B cell (primary cell): Measurements from ENCODE around the gene NRG2. TPM values are rescaled to one million over a fixed set of nuclear protein-coding genes. Genes with fewer than 3 reads are reported as not detected.

Experiments
- ATAC-seq: fragments of 200-7000 bp; cut with Tn5 transposase; one replicate; pipeline ENCODE4 v1.10.0; 2021; ENCODE audit warnings: low read depth, mild to moderate bottlenecking, moderate number of reproducible peaks, moderate library complexity
- CTCF ChIA-PET: fragments of 350-600 bp; sonication (Branson Sonifier 250); formaldehyde crosslinking; loops from one replicate; lab custom pipeline; 2021; ENCODE audit warnings: antibody characterized with exemption, inconsistent platforms; lab: Charles Lee
- POLR2A ChIA-PET: fragments of 350-600 bp; sonication (Branson Sonifier 250); formaldehyde crosslinking; loops from one replicate; lab custom pipeline; 2021; ENCODE audit warnings: antibody characterized with exemption; lab: Charles Lee
- DNase-seq: peaks from one replicate; pipeline ENCODE4 v3.0.0; 2013
- H2AFZ ChIP-seq: 2 replicates; pipeline ENCODE4 v1.6.1; 2012; ENCODE audit warnings: mild to moderate bottlenecking, low read depth, low read length; ENCODE audit not compliant: insufficient read depth, poor library complexity, severe bottlenecking
- H3K27ac ChIP-seq, 2 donors: 1 replicate in 1 of 2; 2 replicates in 1 of 2; pipeline ENCODE4 v1.5.1; 2012 to 2013; ENCODE audit warnings: low read length in 2 of 2, mild to moderate bottlenecking in 2 of 2, moderate library complexity in 1 of 2
- H3K27me3 ChIP-seq, 4 experiments: fragments of 200-600 bp in 1 of 4; sonication (generic) in 1 of 4; replicated peaks in 1 of 4; 1 replicate in 2 of 4; 2 replicates in 2 of 4; pipeline versions ENCODE4 v1.6.1 to v1.7.0; 2013 to 2016; ENCODE audit warnings: low read length in 3 of 4, mild to moderate bottlenecking in 2 of 4, mixed read lengths in 1 of 4, moderate library complexity in 1 of 4; ENCODE audit not compliant: insufficient read depth in 4 of 4, control insufficient read depth in 3 of 4; ENCODE audit errors: control extremely low read depth in 1 of 4
- H3K36me3 ChIP-seq, 2 experiments: replicated peaks in 1 of 2; 1 replicate in 1 of 2; 2 replicates in 1 of 2; pipeline versions ENCODE4 v1.6.1 to v1.7.1; 2013; ENCODE audit warnings: low read length in 1 of 2; ENCODE audit not compliant: insufficient read depth in 2 of 2, control insufficient read depth in 1 of 2; ENCODE audit errors: control extremely low read depth in 1 of 2, extremely low read depth in 1 of 2
- H3K4me1 ChIP-seq, 2 donors: fragments of 200-600 bp in 1 of 2; sonication (generic) in 1 of 2; 1 replicate in 1 of 2; 2 replicates in 1 of 2; pipeline versions ENCODE4 v1.5.1 to v1.6.1; 2013 to 2017; ENCODE audit warnings: low read length in 2 of 2; ENCODE audit not compliant: control insufficient read depth in 2 of 2, insufficient read depth in 2 of 2
- H3K4me2 ChIP-seq: replicated peaks from 2 replicates; pipeline ENCODE3; 2012; ENCODE audit warnings: mild to moderate bottlenecking, low read depth, low read length; ENCODE audit not compliant: poor library complexity, severe bottlenecking
- H3K4me3 ChIP-seq, 5 experiments: fragments of 200-600 bp in 1 of 5; sonication (generic) in 1 of 5; 1 replicate in 3 of 5; 2 replicates in 2 of 5; pipeline versions ENCODE4 v1.5.1 to v1.7.0; 2011 to 2016; ENCODE audit warnings: low read length in 4 of 5, mild to moderate bottlenecking in 4 of 5, low read depth in 2 of 5, control low read depth in 1 of 5, moderate library complexity in 1 of 5; ENCODE audit not compliant: insufficient read depth in 1 of 5; ENCODE audit errors: control extremely low read depth in 1 of 5, extremely low read depth in 1 of 5
- H3K79me2 ChIP-seq: fragments of 200-600 bp; sonication (generic); one replicate; pipeline ENCODE4 v1.6.0; 2016; ENCODE audit warnings: low read length; ENCODE audit not compliant: control insufficient read depth, insufficient read depth
- H3K9ac ChIP-seq: fragments of 200-600 bp; sonication (generic); 2 replicates; pipeline ENCODE4 v1.6.1; 2017; ENCODE audit warnings: mild to moderate bottlenecking, low read length, moderate library complexity
- H3K9me3 ChIP-seq, 3 donors: one replicate each; pipeline versions ENCODE4 v1.6.1 to v1.7.1; 2013; ENCODE audit warnings: low read length in 2 of 3; ENCODE audit not compliant: control insufficient read depth in 2 of 3, insufficient read depth in 1 of 3; ENCODE audit errors: control extremely low read depth in 1 of 3
- H4K20me1 ChIP-seq: 2 replicates; pipeline ENCODE4 v1.6.0; 2012; ENCODE audit warnings: mild to moderate bottlenecking, low read length; ENCODE audit not compliant: insufficient read depth, control insufficient read depth, poor library complexity, severe bottlenecking
- H3K27ac Mint-ChIP-seq: one replicate; pipeline ENCODE4 v1.8.0; 2021; ENCODE audit warnings: mixed read lengths
- H3K27me3 Mint-ChIP-seq: one replicate; pipeline ENCODE4 v1.8.0; 2021; ENCODE audit warnings: mixed read lengths
- H3K4me1 Mint-ChIP-seq: one replicate; pipeline ENCODE4 v1.8.0; 2021; ENCODE audit warnings: mixed read lengths
- H3K4me3 Mint-ChIP-seq: one replicate; pipeline ENCODE4 v1.8.0; 2021; ENCODE audit warnings: mixed read lengths
- H3K9me3 Mint-ChIP-seq: one replicate; pipeline ENCODE4 v1.8.0; 2022; ENCODE audit warnings: mixed read lengths; ENCODE audit not compliant: insufficient read depth
- EZH2 ChIP-seq: IDR thresholded peaks from 2 replicates; pipeline ENCODE4 v1.6.1; 2012; ENCODE audit warnings: borderline replicate concordance, low read depth, mild to moderate bottlenecking, moderate library complexity, low read length; ENCODE audit not compliant: insufficient read depth, poor library complexity, severe bottlenecking
- WGBS: methylation state at CpG from one replicate; pipeline ENCODE4 v1.1.5; 2013; ENCODE audit warnings: missing lambda C conversion rate; ENCODE audit not compliant: insufficient coverage; 5-methylcytosine and 5-hydroxymethylcytosine counted together
- intact Hi-C: fragments of 100-400 bp; cut with micrococcal nuclease; formaldehyde crosslinking; loops from one replicate; pipeline ENCODE4 v1.10.0; 2022
- polyA plus RNA-seq: library from polyadenylated mRNA; depleted of rRNA; stranded (reverse); fragments of >200 nt; gene quantifications from 2 replicates; pipeline ENCODE4 v1.2.3, GENCODE V29; 2012
- total RNA-seq, 2 donors: library from RNA; stranded (reverse); fragments of 120-200 nt in 1 of 2; gene quantifications; 1 replicate in 1 of 2; 2 replicates in 1 of 2; pipeline versions ENCODE4 v1.2.3 to v1.2.4, GENCODE V29; 2013 to 2022
- TF ChIP-seq, protein P1 (sequence below): fragments of 200-600 bp; IDR thresholded peaks from one replicate; pipeline ENCODE4 v1.8.0; 2022; ENCODE audit warnings: antibody characterized with exemption, mild to moderate bottlenecking

NRG2 gene
- total and polyA plus RNA-seq, 2 donors (not counting 1 experiment from before 2014, with no cell fraction given) = 0.13 to 0.15 TPM

DNA sequence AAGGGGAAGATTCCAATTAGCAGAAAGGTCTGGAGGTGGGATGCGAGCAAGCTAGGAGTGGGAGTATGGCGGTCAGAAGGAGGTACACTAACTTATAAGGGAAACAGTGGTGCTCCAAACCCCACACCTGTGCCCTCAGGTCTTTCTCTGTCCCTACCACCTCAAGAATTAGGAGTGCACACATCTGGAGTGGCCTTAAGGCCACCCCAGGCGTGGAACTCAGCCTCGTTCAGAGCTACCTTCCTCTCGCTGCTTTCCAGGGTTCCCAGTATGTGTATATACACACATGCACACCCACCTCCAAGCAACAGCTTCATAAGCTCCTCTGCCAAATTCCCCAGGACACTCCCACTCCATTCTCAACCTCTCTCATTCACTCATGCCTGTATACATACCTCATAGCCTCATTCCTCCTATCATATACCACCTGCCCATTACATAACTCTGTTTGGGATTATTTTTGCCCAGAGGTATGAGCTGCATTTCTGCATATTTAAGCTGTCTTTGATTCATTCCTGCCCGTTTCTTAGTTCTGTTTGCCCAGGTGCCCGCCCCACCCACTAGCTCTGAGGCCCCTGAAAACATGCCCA, 128.8 kb downstream of the NRG2 start:
- Mint-ChIP-seq H3K27me3 (peaks cover 41% of the 10 kb centered on the region), H3K4me1 (no peaks in the 10 kb centered on the region), H3K27ac (no peak overlapping the region), H3K9me3 (no peaks in the 10 kb centered on the region), H3K4me3 (no peak overlapping the region)
- H3K27ac ChIP-seq = no peak overlapping the region
- POLR2A ChIA-PET = no interaction called here
- no peaks in the 10 kb centered on the region for H3K4me1 ChIP-seq
- WGBS = 79% methylated on average over 6 of the region's 7 CpGs
- H3K4me2 ChIP-seq = no peak overlapping the region
- no peak overlapping the region for H2AFZ ChIP-seq
- ATAC-seq (no peak), DNase-seq (no peak)
- H3K36me3 ChIP-seq = no peaks in the 10 kb centered on the region
- H3K4me3 ChIP-seq = no peak overlapping the region
- intact Hi-C loops = no loop called here
- CTCF ChIA-PET = interaction anchor here (1.0 kb wide), 1 partner anchor 127 kb away, joined by 4 read pairs; no protein-coding TSS in a partner anchor
- no peak for TF ChIP-seq EZH2
- TF ChIP-seq, protein P1, sequence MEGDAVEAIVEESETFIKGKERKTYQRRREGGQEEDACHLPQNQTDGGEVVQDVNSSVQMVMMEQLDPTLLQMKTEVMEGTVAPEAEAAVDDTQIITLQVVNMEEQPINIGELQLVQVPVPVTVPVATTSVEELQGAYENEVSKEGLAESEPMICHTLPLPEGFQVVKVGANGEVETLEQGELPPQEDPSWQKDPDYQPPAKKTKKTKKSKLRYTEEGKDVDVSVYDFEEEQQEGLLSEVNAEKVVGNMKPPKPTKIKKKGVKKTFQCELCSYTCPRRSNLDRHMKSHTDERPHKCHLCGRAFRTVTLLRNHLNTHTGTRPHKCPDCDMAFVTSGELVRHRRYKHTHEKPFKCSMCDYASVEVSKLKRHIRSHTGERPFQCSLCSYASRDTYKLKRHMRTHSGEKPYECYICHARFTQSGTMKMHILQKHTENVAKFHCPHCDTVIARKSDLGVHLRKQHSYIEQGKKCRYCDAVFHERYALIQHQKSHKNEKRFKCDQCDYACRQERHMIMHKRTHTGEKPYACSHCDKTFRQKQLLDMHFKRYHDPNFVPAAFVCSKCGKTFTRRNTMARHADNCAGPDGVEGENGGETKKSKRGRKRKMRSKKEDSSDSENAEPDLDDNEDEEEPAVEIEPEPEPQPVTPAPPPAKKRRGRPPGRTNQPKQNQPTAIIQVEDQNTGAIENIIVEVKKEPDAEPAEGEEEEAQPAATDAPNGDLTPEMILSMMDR = no peak
- H3K9me3 ChIP-seq = no peaks in the 10 kb centered on the region
- H3K27me3 ChIP-seq = peaks cover 0 to 13% (median 9%) of the 10 kb centered on the region in 4 experiments
- H3K79me2 ChIP-seq = no peaks in the 10 kb centered on the region
- H3K9ac ChIP-seq = no peak overlapping the region
- H4K20me1 ChIP-seq = no peaks in the 10 kb centered on the region

DNA sequence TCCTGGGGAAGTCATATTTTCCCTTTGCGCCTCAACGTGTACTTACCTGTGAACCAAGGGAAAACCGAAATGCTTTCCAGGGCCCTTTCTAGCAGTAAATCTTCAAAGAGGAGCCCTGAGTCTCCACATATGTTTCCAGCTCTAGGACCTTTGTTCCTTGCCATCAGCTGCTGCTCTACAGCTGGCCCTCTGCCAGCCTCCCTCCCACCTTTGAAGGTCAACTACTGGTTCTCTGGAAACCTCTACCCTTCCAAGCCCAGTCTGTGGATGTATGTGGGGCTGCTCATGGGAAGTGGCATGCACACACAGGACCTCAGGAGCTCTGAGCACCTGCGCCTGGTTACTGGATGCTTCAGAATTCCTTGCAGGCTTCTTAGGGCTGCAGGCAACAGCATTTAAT, 130.3 kb downstream of the NRG2 start:
- H3K4me2 ChIP-seq = no peak overlapping the region
- Mint-ChIP-seq H3K27me3 (peaks cover 41% of the 10 kb centered on the region), H3K4me1 (no peaks in the 10 kb centered on the region), H3K9me3 (no peaks in the 10 kb centered on the region), H3K4me3 (no peak overlapping the region), H3K27ac (no peak overlapping the region)
- no peak for TF ChIP-seq EZH2
- TF ChIP-seq, protein P1 = no peak
- peaks cover 0 to 8% (median 6%) of the 10 kb centered on the region in 4 experiments for H3K27me3 ChIP-seq
- DNase-seq (no peak), ATAC-seq (no peak)
- H3K79me2 ChIP-seq = no peaks in the 10 kb centered on the region
- no peaks in the 10 kb centered on the region for H3K4me1 ChIP-seq
- no peaks in the 10 kb centered on the region for H3K9me3 ChIP-seq
- no peak overlapping the region for H2AFZ ChIP-seq
- H3K36me3 ChIP-seq = no peaks in the 10 kb centered on the region
- no peak overlapping the region for H3K27ac ChIP-seq
- intact Hi-C loops = no loop called here
- CTCF ChIA-PET = no interaction called here
- H3K4me3 ChIP-seq = no peak overlapping the region
- no peaks in the 10 kb centered on the region for H4K20me1 ChIP-seq
- H3K9ac ChIP-seq = no peak overlapping the region
- POLR2A ChIA-PET = no interaction called here
- 94% methylated on average over 4 of the region's 4 CpGs for WGBS
